ENCODE results near the gene TAGAP.
A peak's percentile ranks its signal among the peaks of the same experiment; 100 is the strongest.
"Not testable (repeated sequence)": the region's sequence is repeated elsewhere in the genome, so short reads cannot be mapped to it uniquely, and the experiment has no call there.

Gene TAGAP

DNA sequence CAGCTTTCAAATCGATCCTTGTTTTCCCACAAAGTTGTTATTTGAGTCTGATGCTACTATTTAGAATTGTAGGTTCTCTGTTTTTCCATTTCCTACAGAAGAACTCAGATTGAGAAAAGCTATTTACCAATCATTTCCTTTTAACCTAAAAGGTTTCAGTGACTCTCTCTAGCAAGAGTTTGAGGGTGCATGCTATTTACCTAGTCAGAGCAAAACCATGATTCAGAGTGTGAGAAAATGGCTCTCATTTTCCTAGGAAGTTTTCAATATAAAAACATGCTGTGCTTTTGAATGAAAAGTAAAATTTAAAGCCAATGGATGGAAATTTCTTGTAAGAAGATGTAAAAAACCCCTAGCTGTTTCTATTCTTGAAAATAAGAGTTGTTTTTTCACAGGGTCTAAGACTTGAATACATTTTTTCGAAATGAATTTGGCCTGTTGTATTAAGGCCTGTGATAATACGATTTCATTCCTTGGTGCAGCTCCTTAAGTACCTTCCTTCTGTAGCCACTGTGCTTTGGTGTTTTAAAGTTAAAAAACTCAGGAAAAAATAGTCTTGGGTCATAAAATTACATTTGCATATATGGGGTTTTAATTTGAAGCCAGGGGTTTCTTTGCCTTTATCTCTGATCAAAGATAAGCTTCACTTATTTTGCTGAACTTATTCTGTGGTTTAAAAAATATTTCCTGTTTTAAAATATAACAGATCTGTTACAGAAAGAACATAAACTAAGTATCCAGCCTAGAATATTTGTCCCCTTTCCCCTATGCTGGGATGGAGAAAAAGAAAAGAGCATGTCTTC is 26.8 kb downstream of the TAGAP start:
- FAIRE-seq: peak; percentile 54
- no peak for DNase-seq (ENCODE audit: extremely low spot score, insufficient read length, low read depth)

DNA sequence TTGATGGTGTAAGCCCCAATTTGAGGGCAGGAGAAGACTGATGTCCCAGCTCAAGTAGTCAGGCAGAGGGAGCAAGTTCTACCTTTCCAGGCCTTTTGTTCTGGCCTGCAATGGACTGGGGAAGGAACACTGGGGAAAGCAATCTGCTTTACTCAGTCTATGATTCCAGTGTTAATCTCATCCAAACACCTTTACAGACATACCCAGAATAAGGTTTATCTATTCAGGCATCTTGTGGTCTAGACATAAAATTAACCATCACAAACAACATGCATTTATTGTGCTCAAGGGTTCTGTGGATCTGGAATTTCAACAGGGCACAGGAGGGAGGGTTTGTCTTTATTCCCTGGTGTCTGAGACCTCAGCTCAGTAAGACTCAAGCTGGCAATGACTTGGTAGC is 30.4 kb downstream of the TAGAP start:
- DNase-seq (ENCODE audit: extremely low spot score, insufficient read length, low read depth) (no peak), FAIRE-seq (no peak)

DNA sequence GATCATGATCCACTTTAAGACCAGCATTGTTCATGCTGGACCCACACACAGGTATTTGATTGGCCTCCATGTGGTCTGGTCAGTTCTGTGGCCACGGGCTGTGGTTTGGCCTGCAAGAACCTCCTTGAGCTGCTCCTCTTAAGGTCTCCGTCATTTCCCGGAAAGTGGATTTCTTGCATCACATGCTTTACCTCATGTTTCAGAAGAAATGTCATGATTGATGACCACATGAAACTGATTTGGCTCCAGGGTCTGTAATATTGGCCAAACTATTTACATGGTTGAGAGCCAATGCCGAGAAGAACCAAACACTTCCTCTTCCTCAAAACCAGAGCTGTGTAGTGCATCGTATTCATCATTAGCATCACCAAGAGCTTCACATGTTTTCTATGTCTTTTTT is 31.6 kb downstream of the TAGAP start:
- FAIRE-seq: no peak
- no peak for DNase-seq (ENCODE audit: extremely low spot score, insufficient read length, low read depth)

DNA sequence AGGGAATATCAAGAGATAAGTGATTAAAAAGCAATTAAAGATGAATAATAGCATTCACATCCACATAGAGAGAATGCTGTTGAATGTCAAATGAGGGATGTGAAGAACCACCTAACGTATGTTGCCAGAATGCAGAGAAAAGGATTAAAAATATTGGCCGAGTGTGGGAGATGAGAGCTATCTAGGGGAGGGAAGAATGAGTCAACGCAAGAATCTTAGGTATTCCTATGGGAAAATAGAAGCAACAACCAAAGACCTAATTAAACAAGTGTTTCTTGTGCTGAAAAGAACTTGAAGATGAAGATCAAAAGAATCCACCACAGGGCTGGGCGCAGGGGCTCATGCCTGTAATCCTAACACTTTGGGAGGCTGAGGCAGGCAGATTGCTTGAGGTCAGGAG is 32.6 kb downstream of the TAGAP start:
- DNase-seq (ENCODE audit: extremely low spot score, insufficient read length, low read depth): no peak
- no peak for FAIRE-seq

DNA sequence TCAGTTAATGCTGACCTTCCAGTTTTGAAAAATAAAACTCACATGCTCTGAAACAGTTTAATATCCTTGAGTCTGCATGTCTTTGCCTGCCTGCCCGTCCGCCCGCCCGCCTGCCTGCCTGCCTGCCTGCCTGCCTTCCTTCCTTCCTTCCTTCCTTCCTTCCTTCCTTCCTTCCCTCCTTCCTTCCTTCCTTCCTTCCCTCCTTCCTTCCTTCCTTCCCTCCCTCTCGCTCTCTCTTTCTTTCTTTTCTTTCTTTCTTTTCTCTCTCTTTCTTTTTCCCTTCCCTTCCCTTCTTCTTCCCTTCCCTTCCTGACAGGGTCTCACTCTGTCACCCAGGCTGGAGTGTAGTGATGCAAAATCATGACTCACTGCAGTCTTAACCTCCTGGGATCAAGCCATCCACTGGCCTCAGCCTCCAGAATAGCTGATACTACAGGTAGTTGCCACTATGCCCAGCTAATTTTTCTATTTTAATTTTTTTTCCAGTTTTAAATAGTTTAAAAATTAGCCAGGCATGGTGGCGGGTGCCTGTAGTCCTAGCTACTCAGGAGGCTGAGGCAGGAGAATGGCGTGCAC is 34.7 kb downstream of the TAGAP start:
- not testable (repeated sequence) for FAIRE-seq; DNase-seq (ENCODE audit: extremely low spot score, insufficient read length, low read depth)

DNA sequence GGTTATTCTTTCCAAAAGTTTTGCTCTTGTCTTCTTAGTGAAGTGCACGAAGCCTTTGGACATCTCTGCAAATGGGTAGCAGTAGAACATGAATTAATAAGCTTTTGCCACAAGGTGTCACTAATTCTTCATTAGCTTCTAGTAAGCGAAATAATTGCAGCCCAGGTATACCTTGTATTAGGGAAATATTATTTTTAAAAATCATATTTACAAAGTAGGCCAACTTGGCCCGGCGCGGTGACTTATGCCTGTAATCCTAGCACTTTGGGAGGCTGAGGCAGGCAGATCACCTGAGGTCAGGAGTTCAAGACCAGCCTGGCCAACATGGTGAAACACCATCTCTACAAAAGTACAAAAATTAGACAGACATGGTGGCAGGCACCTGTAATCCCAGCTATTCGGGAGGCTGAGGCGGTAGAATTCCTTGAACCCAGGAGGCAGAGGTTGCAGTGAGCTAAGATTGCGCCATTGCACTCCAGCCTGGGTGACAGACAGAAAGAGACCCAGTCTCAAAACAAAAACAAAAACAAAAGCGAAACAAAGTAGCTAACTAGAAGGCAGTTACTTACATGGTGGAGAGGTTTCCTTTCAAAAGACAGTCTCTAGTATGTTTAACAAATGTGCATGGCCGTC is 36.0 kb downstream of the TAGAP start:
- FAIRE-seq: peak; percentile 73

DNA sequence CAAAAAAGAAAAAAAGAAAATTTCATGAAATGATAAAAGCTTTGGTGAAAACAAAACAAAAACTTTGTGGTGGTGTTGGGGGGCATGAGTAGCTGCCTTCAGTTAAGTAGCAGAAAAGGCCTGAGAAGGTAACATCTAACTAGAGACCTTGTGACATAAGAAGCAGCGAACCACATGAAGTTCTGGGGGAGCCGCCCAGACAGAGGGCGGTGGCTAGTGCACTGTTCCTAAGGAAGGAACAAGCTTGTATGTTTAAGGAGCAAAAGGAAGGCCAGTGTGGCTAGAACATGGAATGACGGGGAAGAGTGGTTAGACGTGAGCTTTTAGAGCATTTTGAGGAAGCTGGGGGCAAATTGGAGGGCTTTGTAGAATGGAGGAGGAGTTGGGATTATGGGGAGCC is 37.3 kb downstream of the TAGAP start:
- DNase-seq (ENCODE audit: extremely low spot score, insufficient read length, low read depth) (no peak), FAIRE-seq (no peak)

More for the DNA sequence above, 36.0 kb downstream of the TAGAP start:
- no peak for DNase-seq (ENCODE audit: extremely low spot score, insufficient read length, low read depth)

DNA sequence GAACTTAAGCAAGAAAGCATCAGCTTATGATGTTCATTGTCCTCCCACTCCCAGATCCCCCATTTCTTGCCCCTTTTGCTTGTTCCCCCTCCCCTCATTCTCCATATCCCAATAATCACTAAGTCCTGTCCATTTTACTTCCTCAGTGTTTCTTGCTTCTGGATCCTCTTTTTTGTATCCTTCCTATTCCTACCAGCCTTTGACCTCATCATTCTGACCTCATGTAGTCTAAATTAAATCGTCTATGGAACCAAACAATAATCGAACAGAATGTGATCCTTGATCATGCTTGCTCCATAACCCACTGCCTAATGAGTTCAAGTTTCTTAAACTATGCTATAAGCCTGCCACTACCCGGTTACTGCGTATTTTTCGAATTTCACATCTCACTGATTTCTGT is 39.4 kb downstream of the TAGAP start:
- DNase-seq (ENCODE audit: extremely low spot score, insufficient read length, low read depth) (no peak), FAIRE-seq (no peak)

DNA sequence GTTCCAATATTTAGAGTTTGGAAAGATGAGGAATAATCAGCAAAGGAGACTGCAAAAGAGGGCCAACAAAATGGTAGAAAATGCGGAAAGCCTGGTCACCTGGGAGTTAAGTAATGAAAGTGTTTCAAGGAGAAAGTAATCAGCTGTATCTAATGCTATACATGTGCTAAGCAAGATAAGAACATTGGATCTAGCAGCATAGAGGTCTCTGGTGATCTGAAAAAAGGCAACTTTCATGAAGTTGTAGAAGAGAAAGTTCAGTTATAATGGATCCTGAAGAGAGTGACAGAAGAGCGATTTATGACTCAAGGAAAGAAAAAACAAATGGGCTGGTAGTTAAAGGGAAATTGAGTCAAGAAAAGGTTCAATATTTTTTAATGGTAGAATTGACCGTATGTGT is 40.2 kb downstream of the TAGAP start:
- FAIRE-seq (no peak), DNase-seq (ENCODE audit: extremely low spot score, insufficient read length, low read depth) (no peak)

DNA sequence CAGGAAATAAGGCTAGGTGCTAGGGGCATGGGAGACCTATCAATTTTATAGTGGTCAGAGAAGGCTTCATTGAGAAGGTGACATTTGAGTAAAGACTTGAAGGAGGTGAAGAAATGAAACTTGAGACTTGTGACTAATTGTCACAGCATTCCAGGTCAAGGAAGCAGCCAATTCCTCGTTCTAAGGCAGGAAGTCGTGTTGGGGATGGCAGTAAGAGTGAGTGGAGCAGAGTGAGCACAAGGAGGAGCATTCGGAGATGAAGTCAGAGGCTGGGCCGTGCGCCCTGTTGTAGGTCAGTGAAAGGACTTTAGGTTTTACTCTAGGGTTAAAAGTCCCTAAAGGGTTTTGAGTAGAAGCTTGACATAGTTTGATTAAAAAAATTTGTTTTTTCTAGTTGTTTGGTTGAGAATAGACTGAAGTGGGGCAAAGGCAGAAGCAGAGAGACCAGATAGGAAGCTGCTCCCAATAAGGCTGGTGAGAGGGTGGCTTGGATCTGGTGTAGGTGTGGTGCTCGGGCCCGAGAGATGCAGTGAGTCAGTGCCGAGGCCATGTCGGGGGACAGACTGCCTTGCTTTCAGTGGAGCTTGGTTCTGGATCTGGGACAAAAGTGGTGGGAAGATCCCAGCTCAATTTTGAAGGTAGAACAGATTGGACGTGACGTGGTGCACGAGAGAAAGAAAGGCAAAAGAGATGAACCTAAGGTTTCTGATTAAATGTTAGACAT is 42.2 kb downstream of the TAGAP start:
- no peak for FAIRE-seq
- DNase-seq (ENCODE audit: extremely low spot score, insufficient read length, low read depth): no peak

DNA sequence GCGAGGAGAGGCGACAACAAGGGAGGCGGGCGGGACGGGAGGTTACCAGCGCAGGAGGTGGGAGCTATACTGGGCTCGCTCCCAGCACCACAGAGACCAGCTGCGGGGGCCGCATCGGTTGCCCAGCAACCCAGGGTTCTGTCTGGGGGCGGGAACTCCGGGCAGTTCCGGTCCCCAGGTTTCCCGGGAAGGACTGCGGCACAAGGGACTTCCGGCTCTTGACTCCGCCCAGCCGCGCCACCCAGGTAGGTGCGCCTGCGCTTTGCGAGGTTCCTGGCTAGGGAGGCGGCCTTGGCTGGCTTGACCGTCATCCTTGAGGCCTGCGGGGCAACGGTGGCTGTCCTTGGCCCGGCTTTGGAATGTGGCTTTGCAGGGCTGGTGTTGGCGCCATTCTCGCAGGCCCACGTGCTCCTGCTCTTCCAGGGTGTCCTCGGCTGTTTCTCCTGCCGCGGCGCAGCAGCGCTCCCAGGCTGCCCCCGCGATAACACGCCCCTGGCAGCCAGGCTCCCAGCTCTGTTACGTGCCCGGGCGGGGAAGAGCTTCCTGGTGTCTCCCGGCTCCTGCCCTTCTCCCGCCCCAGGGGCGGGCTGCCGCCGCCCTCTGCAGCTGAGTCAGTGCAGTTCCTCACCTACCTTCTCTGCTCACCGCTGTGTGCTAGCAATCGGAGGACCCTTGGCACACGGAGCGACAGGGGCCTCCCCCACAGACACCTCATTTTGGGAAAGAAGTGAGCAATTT is 45.0 kb downstream of the TAGAP start, which contains the start of gene RSPH3:
Gene RSPH3, minus strand, starts transcription at position 537 of the 738 bp plus-strand sequence. CDS start 652 bp downstream, outside the sequence.
- FAIRE-seq (peak; percentile 91), DNase-seq (ENCODE audit: extremely low spot score, insufficient read length, low read depth) (peak; percentile 98)

DNA sequence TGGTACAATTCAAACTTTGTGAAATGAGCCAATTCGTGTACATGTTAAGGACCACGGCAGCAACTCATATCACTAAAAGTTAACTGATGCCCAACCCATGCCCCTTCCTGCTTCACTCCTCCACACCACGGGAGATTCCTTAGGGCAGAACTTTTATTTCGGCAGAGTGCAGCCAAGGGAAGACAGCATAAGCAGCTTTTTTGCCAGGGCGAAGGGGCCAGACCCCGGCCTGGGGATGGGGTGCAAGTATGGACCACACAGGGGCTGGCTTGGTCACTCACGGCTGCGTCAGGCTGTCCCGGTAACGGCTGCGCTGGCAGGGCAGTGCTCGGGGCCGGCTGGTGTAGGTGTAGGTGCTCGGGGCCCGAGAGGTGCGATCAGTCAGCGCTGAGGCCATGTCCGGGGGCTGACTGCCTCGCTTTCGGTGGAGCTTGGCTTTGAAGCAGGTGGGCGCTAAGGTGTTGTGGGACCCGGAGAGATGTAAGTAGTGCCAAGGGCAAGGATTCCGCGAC is 45.6 kb downstream of the TAGAP start:
- peak; percentile 54 for FAIRE-seq
- DNase-seq (ENCODE audit: extremely low spot score, insufficient read length, low read depth): no peak

DNA sequence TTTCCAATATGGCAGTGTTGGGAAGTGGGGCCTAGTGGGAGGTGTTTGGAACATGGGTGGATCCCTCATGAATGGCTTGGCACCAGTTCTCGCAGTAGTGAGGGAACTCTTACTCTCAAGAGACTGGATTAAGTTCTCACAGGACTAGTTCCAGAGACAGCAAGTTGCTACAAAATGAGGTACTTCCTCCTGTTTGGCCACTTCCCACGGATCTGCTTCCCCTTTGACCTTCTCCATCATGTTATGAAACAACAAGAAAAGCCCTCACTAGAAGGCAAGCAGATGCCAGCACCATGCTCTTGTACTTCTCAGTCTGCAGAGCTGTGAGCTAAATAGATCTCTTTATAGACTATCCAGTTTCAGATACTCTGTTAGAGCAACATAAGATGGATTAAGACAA is 47.9 kb downstream of the TAGAP start:
- FAIRE-seq (no peak), DNase-seq (ENCODE audit: extremely low spot score, insufficient read length, low read depth) (no peak)

DNA sequence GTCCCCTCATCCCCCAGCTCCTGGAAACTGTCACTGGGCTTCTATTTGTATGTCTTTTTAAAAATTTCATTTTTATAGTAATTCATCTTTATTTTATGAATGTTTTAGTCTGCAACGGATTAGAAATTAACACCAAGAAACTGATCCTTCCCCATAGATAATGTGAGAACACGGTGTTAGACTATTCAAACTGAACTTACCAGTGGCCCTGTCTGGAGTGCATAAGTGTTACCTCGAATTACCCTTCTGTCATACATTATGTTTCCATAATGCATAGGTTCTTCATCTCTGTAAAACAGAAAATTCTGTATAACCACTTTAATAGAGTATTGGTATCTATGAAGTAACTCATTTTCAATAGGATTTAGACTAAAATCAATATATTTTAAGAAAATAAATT is 51.2 kb downstream of the TAGAP start:
- DNase-seq (ENCODE audit: extremely low spot score, insufficient read length, low read depth) (no peak), FAIRE-seq (no peak)

DNA sequence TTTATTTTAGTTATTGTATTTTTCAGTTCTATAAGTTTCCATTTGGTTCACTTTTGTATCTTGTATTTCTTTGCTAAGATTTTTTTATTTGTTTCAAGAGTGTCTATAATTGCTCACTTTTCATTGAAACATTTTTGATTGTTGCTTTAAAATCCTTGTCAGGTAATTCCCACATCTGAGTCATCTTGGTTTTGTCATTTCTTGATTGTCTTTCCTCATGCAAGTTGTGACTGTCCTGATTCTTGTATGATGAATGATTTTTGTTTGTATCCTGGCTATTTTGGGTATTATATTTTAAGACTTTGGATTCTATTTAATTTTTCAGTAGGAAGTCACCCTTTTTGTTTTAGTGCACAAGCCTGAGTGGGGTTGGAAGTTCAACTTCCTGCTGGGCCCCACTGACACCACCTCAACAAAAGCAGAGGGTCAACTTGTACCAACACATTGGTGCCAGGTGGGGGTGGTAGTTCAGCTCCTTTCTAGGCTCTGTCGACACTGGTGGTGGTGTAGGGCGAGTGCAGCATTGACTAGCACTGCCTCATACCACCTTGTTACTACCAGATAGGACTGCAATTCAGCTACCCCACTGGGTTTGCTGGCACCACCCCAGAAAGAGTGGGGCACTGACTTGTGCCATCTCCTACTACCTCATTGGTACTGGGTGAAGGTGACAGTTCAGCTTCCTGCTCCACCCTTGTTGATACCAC is 53.6 kb downstream of the TAGAP start:
- FAIRE-seq (no peak), DNase-seq (ENCODE audit: extremely low spot score, insufficient read length, low read depth) (no peak)

DNA sequence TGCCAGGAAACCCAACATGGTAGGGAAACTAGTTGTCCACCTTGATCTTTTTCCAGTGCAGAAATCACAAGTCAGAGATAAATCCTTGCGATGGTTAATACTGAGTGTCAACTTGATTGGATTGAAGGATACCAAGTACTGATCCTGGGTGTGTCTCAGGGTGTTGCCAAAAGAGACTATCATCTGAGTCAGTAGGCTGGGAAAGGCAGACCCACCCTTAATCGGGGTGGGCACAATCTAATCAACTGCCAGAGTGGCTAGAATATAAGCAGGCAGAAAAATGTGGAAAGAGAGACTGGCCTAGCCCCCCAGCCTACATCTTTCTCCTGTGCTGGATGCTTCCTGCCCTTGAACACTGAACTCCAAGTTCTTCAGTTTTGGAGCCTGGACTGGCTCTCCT is 55.1 kb downstream of the TAGAP start:
- FAIRE-seq; DNase-seq (ENCODE audit: extremely low spot score, insufficient read length, low read depth): not testable (repeated sequence)

DNA sequence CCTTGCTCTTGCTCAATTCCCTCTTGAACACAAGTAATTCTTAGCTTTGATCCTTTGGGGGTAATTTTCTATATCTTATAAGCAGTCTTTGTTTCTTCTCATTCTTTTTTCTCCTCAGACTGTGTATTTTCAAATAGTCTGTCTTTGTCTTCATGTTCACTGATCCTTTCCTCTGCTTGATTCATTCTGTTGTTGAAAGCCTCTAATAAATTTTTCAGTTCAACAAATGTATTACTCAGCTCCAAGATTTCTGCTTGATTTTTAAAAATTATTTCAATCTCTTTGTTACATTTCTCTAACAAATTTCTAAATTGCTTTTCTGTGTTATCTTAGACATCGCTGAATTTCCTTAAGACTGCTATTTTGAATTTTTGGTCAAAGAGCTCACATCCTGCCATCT is 56.3 kb downstream of the TAGAP start:
- FAIRE-seq (no peak), DNase-seq (ENCODE audit: extremely low spot score, insufficient read length, low read depth) (no peak)

DNA sequence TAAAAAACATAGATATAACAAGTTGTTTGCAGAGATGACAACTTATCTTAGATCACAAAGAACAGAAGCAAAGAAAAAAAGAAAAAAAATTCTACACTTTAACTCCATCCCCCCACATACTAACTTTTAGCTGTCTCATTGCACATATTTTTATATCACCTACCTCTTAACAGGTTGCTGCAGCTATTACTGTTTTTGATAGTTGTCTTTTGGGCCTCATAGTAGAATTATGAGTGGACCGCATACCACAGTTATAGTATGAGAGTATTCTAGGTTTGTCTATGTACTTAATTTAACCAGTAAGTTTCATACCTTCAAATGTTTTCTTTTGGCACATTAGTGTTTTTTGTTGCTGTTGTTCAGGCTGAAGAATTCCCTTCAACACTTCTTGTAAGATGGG is 57.1 kb downstream of the TAGAP start:
- FAIRE-seq: no peak

More for the DNA sequence above, 57.1 kb downstream of the TAGAP start:
- DNase-seq (ENCODE audit: extremely low spot score, insufficient read length, low read depth): no peak
